NCI-H460 (cell line): Measurements from ENCODE around the gene TMA7. TPM values are rescaled to one million over a fixed set of nuclear protein-coding genes. Genes with fewer than 3 reads are reported as not detected.

Experiments used
- DNase-seq: peaks from one replicate; pipeline ENCODE4 v3.0.0-alpha.2; 2016; ENCODE audit warnings: low read depth; ENCODE audit errors: extremely low read depth
- total RNA-seq: library from RNA; depleted of rRNA; stranded (reverse); fragments of >200 nt; shearing (Covaris generic); gene quantifications from 2 replicates; pipeline ENCODE4 v1.2.3, GENCODE V29; 2014

The TMA7 gene
- total RNA-seq, 1 experiment from 2014 or later: 392 TPM

GRCh38 chr3:48420561-48420960 is 19.5 kb upstream of the TMA7 start:
- no peak for DNase-seq

GRCh38 chr3:48422272-48422671 is 17.8 kb upstream of the TMA7 start:
- DNase-seq: no peak

GRCh38 chr3:48422681-48423080 is 17.4 kb upstream of the TMA7 start:
- no peak for DNase-seq

GRCh38 chr3:48423241-48423882 is 16.7 kb upstream of the TMA7 start:
- DNase-seq: no peak

- DNase-seq: no peak
Observed at GRCh38 chr3:48423883-48424695, 16.0 kb upstream of the TMA7 start.

- no peak for DNase-seq
Observed at GRCh38 chr3:48425281-48425812, 14.7 kb upstream of the TMA7 start.

GRCh38 chr3:48426401-48426909 is 13.6 kb upstream of the TMA7 start:
- DNase-seq: no peak

- DNase-seq: no peak
Observed at GRCh38 chr3:48426944-48427629, 13.0 kb upstream of the TMA7 start.

GRCh38 chr3:48427630-48427962 is 12.5 kb upstream of the TMA7 start:
- no peak for DNase-seq

GRCh38 chr3:48428088-48428571 is 11.9 kb upstream of the TMA7 start:
- DNase-seq: no peak

GRCh38 chr3:48428572-48429316 is 11.3 kb upstream of the TMA7 start:
- no peak for DNase-seq

- DNase-seq: no peak
Observed at GRCh38 chr3:48429317-48429959, 10.6 kb upstream of the TMA7 start.

- DNase-seq: no peak
Observed at GRCh38 chr3:48429960-48430707, 9.9 kb upstream of the TMA7 start, which contains the start of gene PLXNB1. Gene PLXNB1, minus strand, starts transcription at chr3:48430086. Its CDS starts 5,475 bp downstream, at chr3:48424611.

GRCh38 chr3:48430708-48431101 is 9.4 kb upstream of the TMA7 start:
- no peak for DNase-seq

- no peak for DNase-seq
Observed at GRCh38 chr3:48431224-48432029, 8.6 kb upstream of the TMA7 start.

GRCh38 chr3:48432411-48433371 is 7.4 kb upstream of the TMA7 start:
- no peak for DNase-seq

GRCh38 chr3:48433472-48434118 is 6.5 kb upstream of the TMA7 start:
- DNase-seq: no peak
